SK-N-MC (cell line): ENCODE results near the gene PKP2.

ENCODE experiments used
- EZH2 ChIP-seq: fragments of 200-600 bp; sonication (generic); IDR thresholded peaks from one replicate; pipeline ENCODE4 v1.6.1; 2017; ENCODE audit warnings: antibody characterized with exemption
- POLR2AphosphoS5 ChIP-seq: IDR thresholded peaks from 2 replicates; pipeline ENCODE4 v1.6.1; 2012; ENCODE audit warnings: mild to moderate bottlenecking, low read depth, low read length, borderline replicate concordance

GRCh38 chr12:32874078-32874477, 22.5 kb downstream of the PKP2 start:
- TF ChIP-seq POLR2AphosphoS5 (no peak), EZH2 (no peak)
